Natural killer cell treated with Interleukin-12 subunit alpha and Interleukin-12 subunit beta and Interleukin-15 and Interleukin-18, amount 100 ng/mL, for 72 hours (primary cell): ENCODE results near the gene FBXW2. TPM values are rescaled to one million over a fixed set of nuclear protein-coding genes. Genes with fewer than 3 reads are reported as not detected.
A peak's percentile ranks its signal among the peaks of the same experiment; 100 is the strongest.
"Not testable (repeated sequence)": the region's sequence is repeated elsewhere in the genome, so short reads cannot be mapped to it uniquely, and the experiment has no call there.

Experiments
- ATAC-seq, 2 donors: fragments of 150-1000 bp; cut with Tn5 transposase in 1 of 2; sonication (Bioruptor Pico), chemical (Tn5 transposase) in 1 of 2; 2 replicates each; pipeline ENCODE4 v1.10.0; 2021
- DNase-seq: peaks from one replicate; pipeline ENCODE4 v3.0.0; 2022; ENCODE audit warnings: low spot score
- H3K27ac Mint-ChIP-seq, 2 donors: 1 replicate in 1 of 2; 2 replicates in 1 of 2; pipeline ENCODE4 v1.8.0; 2022; ENCODE audit warnings: mixed read lengths in 2 of 2, mild to moderate bottlenecking in 1 of 2, moderate library complexity in 1 of 2
- H3K27me3 Mint-ChIP-seq, 2 donors: 1 replicate in 1 of 2; 2 replicates in 1 of 2; pipeline ENCODE4 v1.8.0; 2022; ENCODE audit warnings: mixed read lengths in 2 of 2
- H3K36me3 Mint-ChIP-seq: one replicate; pipeline ENCODE4 v1.8.0; 2022; ENCODE audit warnings: mixed read lengths
- H3K4me1 Mint-ChIP-seq, 2 donors: 1 replicate in 1 of 2; 2 replicates in 1 of 2; pipeline ENCODE4 v1.8.0; 2022; ENCODE audit warnings: low read depth in 2 of 2, mixed read lengths in 2 of 2, mild to moderate bottlenecking in 1 of 2
- H3K4me3 Mint-ChIP-seq: one replicate; pipeline ENCODE4 v1.8.0; 2022; ENCODE audit warnings: mixed read lengths
- H3K9me3 Mint-ChIP-seq: 2 replicates; pipeline ENCODE4 v1.8.0; 2022; ENCODE audit warnings: mixed read lengths
- total RNA-seq, 2 donors: library from RNA; stranded (reverse); gene quantifications; one replicate each; pipeline ENCODE4 v1.2.3, GENCODE V29; 2022

Gene FBXW2
- total RNA-seq, 2 donors from 2014 or later = 73.6 to 105 TPM

GRCh38 chr9:120807607-120808379, 14.6 kb upstream of the FBXW2 start:
- H3K4me3 Mint-ChIP-seq = no peak overlapping the region

GRCh38 chr9:120804784-120805363, 11.7 kb upstream of the FBXW2 start:
- DNase-seq, H3K4me3 Mint-ChIP-seq, H3K4me1 Mint-ChIP-seq, H3K9me3 Mint-ChIP-seq, H3K27me3 Mint-ChIP-seq, H3K27ac Mint-ChIP-seq, ATAC-seq: not testable (repeated sequence)
- H3K36me3 Mint-ChIP-seq = peaks cover 40% of the 10 kb centered on the region

More at GRCh38 chr9:120807607-120808379, 14.6 kb upstream of the FBXW2 start:
- Mint-ChIP-seq H3K9me3 (peaks cover 6% of the 10 kb centered on the region), H3K36me3 (peaks cover 45% of the 10 kb centered on the region), H3K27me3 (no peaks in the 10 kb centered on the region), H3K27ac (no peak overlapping the region), H3K4me1 (peaks cover 0 to 5% of the 10 kb centered on the region in 2 donors)
- DNase-seq (no peak), ATAC-seq (no peak)

GRCh38 chr9:120801441-120801840, 8.2 kb upstream of the FBXW2 start:
- no peak for ATAC-seq
- Mint-ChIP-seq H3K4me1 (no peaks in the 10 kb centered on the region), H3K27ac (no peak overlapping the region), H3K4me3 (no peak overlapping the region), H3K27me3 (no peaks in the 10 kb centered on the region), H3K36me3 (peaks cover 11% of the 10 kb centered on the region), H3K9me3 (peaks cover 3% of the 10 kb centered on the region)
- no peak for DNase-seq

- no peak for DNase-seq
- H3K4me1 Mint-ChIP-seq = peaks cover 39 to 44% of the 10 kb centered on the region in 2 donors
- no peaks in the 10 kb centered on the region for H3K9me3 Mint-ChIP-seq
- ATAC-seq = no peak
- H3K27me3 Mint-ChIP-seq = no peaks in the 10 kb centered on the region
- peak overlapping the region in 1 of 2 donors; percentile 80 for H3K27ac Mint-ChIP-seq
- peaks cover 8% of the 10 kb centered on the region for H3K36me3 Mint-ChIP-seq
- H3K4me3 Mint-ChIP-seq = peak overlapping the region; percentile 96
Observed at GRCh38 chr9:120791161-120791560, 2.1 kb downstream of the FBXW2 start.

DNA sequence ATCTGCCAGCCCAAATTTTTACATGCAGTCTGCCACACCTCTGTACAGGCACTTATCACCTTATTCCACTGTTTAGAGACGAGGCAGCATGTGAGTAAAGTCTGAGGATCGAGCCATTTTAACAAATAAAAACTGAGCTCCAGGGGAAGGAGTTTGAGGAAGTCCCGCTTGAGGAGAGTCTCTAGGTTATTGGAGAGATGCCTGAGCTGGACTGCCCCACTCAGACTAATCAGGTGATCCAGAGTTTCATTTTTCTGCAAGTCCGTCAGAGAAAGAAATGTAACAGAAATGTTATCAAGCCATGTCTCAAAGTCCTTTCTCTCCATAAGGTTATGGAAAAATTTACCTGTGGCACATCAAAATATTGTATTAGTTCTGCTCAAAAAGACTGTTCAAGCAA, 5.3 kb downstream of the FBXW2 start:
- Mint-ChIP-seq H3K36me3 (peaks cover 10% of the 10 kb centered on the region), H3K9me3 (no peaks in the 10 kb centered on the region), H3K27me3 (no peaks in the 10 kb centered on the region), H3K27ac (no peak overlapping the region), H3K4me1 (peaks cover 40 to 48% of the 10 kb centered on the region in 2 donors), H3K4me3 (no peak overlapping the region)
- no peak for DNase-seq
- ATAC-seq = no peak

GRCh38 chr9:120783602-120784047, 9.6 kb downstream of the FBXW2 start:
- DNase-seq (no peak), ATAC-seq (peak; percentile 41 to 53)
- H3K36me3 Mint-ChIP-seq = peaks cover 14% of the 10 kb centered on the region
- H3K27me3 Mint-ChIP-seq = no peaks in the 10 kb centered on the region
- no peak overlapping the region for H3K4me3 Mint-ChIP-seq
- H3K27ac Mint-ChIP-seq = peak overlapping the region; percentile 46 to 81
- H3K4me1 Mint-ChIP-seq = peaks cover 31 to 36% of the 10 kb centered on the region in 2 donors
- no peaks in the 10 kb centered on the region for H3K9me3 Mint-ChIP-seq

DNA sequence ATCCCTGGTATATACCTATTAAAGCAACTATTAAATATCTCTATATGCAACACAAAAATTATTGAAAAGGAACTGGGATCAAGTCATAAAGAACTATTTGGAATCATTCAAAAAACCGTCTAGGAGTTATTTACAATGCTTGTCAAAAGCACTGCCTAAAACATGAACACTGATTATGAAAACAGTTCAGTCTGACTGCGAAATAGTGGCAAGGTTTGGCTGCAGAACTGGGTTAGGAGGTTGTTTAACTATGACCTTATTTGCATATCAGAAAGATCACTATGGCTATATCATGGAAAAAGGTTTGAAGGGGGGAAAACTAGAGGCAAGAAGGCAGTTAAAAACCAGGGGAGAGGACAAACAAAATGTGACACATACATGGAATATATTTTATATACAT, 12.0 kb downstream of the FBXW2 start:
- Mint-ChIP-seq H3K27me3 (no peaks in the 10 kb centered on the region), H3K36me3 (peaks cover 26% of the 10 kb centered on the region), H3K9me3 (no peaks in the 10 kb centered on the region), H3K4me3 (no peak overlapping the region), H3K4me1 (peaks cover 24 to 31% of the 10 kb centered on the region in 2 donors), H3K27ac (no peak overlapping the region)
- DNase-seq = no peak
- no peak for ATAC-seq

DNA sequence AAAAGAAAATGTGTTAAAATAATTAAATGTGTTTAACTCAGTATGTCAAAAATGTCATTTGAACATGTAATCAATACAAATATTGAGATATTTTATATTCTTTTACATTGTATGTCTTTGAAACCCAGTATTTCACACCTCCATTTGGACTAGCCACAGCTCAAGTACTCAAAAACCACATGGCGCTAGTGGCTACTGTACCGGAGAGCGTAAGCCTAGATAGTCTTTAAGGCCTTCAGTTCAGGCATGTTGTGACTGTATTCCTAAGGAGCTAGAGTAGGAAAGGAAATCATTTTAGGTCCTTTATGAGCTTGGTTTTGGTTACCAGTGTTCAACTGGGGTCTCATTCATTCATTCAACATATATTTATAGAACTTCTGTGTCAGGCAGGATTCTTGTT, 12.8 kb downstream of the FBXW2 start:
- Mint-ChIP-seq H3K4me3 (peak overlapping the region; percentile 46), H3K36me3 (peaks cover 29% of the 10 kb centered on the region), H3K27ac (no peak overlapping the region), H3K4me1 (peaks cover 21 to 29% of the 10 kb centered on the region in 2 donors), H3K9me3 (no peaks in the 10 kb centered on the region), H3K27me3 (no peaks in the 10 kb centered on the region)
- peak; percentile 59 to 71 for ATAC-seq
- DNase-seq = no peak

- no peak overlapping the region for H3K27ac Mint-ChIP-seq
- peaks cover 36% of the 10 kb centered on the region for H3K36me3 Mint-ChIP-seq
Observed at GRCh38 chr9:120779227-120779626, 14.0 kb downstream of the FBXW2 start.

DNA sequence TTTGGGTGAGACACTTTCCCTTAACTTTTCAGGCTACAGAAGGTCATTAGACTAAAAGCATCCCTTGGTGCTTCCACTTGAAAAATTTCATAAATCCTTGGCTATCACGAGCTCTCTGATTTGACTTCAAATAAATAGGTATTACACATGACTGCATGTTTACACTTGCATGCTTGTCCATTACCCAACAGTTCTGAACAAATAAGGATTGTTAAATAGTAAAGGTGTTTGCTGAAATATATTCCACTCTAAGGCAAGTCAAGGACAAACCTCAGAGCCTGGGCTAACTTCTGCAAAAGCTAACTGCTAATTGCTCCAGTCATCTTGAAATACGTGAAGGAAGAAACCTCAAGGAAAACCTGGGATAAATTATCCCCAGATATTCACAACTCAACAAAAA, 14.5 kb downstream of the FBXW2 start:
- H3K27me3 Mint-ChIP-seq = no peaks in the 10 kb centered on the region
- DNase-seq (no peak), ATAC-seq (no peak)
- H3K9me3 Mint-ChIP-seq = no peaks in the 10 kb centered on the region
- no peak overlapping the region for H3K27ac Mint-ChIP-seq
- H3K36me3 Mint-ChIP-seq = peaks cover 36% of the 10 kb centered on the region
- no peak overlapping the region for H3K4me3 Mint-ChIP-seq
- peaks cover 20 to 23% of the 10 kb centered on the region in 2 donors for H3K4me1 Mint-ChIP-seq

More at GRCh38 chr9:120779227-120779626, 14.0 kb downstream of the FBXW2 start:
- H3K4me1 Mint-ChIP-seq = peaks cover 25 to 27% of the 10 kb centered on the region in 2 donors
- H3K27me3 Mint-ChIP-seq = no peaks in the 10 kb centered on the region
- H3K4me3 Mint-ChIP-seq = no peak overlapping the region
- no peaks in the 10 kb centered on the region for H3K9me3 Mint-ChIP-seq
- DNase-seq (no peak), ATAC-seq (no peak)

DNA sequence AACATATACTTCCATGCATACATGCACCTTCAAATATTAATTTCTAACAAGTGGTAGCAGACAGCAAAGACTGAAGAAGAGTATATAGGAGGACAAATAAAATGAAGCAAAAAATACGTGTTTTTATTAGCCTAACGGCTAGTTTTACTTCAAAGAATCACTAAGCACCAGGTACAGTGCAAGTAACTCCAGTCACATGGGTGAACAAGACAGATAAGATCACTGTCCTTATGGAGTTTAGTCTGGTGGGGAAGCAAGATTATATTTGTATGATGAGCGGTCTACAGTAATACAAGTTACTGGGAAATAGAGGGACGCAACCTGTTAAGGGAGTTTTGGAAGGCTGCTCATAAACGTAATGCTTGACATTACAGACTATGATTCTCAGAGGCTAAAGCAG, 16.0 kb downstream of the FBXW2 start:
- ATAC-seq (no peak), DNase-seq (no peak)
- H3K4me1 Mint-ChIP-seq = peaks cover 15 to 19% of the 10 kb centered on the region in 2 donors
- H3K27ac Mint-ChIP-seq = no peak overlapping the region
- peaks cover 41% of the 10 kb centered on the region for H3K36me3 Mint-ChIP-seq
- no peaks in the 10 kb centered on the region for H3K9me3 Mint-ChIP-seq
- no peaks in the 10 kb centered on the region for H3K27me3 Mint-ChIP-seq
- no peak overlapping the region for H3K4me3 Mint-ChIP-seq

GRCh38 chr9:120776788-120777187, 16.4 kb downstream of the FBXW2 start:
- ATAC-seq (no peak), DNase-seq (no peak)
- Mint-ChIP-seq H3K9me3 (no peaks in the 10 kb centered on the region), H3K27me3 (no peaks in the 10 kb centered on the region), H3K4me3 (no peak overlapping the region), H3K27ac (peak overlapping the region in 1 of 2 donors; percentile 34), H3K4me1 (peaks cover 15 to 19% of the 10 kb centered on the region in 2 donors), H3K36me3 (peaks cover 41% of the 10 kb centered on the region)

DNA sequence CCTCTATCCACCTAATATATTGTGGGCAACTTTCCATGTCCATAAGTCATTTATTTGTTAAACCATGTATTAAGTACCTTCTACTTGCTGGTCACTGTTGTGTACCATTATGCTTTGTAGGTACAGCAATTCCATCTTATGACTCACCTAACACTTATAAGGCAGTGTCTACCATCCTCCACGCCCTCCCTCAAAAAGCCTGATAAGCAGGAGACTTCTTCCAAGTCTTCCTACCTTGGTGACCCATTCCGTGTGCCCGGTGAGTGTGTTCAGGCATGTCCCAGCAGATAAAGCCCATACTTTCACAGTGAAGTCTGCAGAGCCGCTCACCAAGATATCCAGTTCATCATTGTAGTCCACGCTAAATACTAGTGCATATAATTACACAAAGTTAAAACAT, 17.4 kb downstream of the FBXW2 start:
- Mint-ChIP-seq H3K4me3 (no peak overlapping the region), H3K36me3 (peaks cover 41% of the 10 kb centered on the region), H3K9me3 (no peaks in the 10 kb centered on the region), H3K4me1 (peaks cover 10 to 14% of the 10 kb centered on the region in 2 donors), H3K27me3 (no peaks in the 10 kb centered on the region), H3K27ac (no peak overlapping the region)
- DNase-seq (no peak), ATAC-seq (no peak)

DNA sequence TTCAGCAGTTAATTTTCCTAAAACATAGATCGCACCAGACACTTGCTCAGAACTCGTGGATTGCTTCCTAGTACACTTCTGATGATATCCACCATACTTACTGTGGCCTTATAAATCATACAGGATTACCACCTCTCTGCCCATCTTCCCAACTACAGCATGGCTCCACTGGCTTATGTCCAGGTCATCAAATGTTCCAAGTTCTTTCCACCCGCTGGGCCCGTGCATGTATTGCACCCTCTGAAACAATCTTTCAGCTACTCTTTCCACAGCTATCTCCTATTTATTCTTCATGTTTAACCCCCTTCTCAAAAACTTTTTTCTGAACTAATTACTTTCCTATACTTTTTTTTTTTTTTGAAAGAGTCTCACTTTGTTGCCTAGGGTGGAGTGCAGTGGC, 18.5 kb downstream of the FBXW2 start:
- H3K36me3 Mint-ChIP-seq = peaks cover 46% of the 10 kb centered on the region
- H3K4me1 Mint-ChIP-seq = peaks cover 4 to 9% of the 10 kb centered on the region in 2 donors
- H3K27me3 Mint-ChIP-seq = no peaks in the 10 kb centered on the region
- H3K9me3 Mint-ChIP-seq = no peaks in the 10 kb centered on the region
- H3K4me3 Mint-ChIP-seq = no peak overlapping the region
- DNase-seq = no peak
- no peak overlapping the region for H3K27ac Mint-ChIP-seq
- ATAC-seq = no peak
